DND-41 (cell line): ENCODE measurements around the gene SLC25A4.

Experiments used
- EZH2 ChIP-seq: IDR thresholded peaks from 3 replicates; pipeline ENCODE4 v1.6.1; 2012; ENCODE audit warnings: borderline replicate concordance, low read depth, mild to moderate bottlenecking, moderate library complexity, low read length, inconsistent platforms; ENCODE audit not compliant: severe bottlenecking
- TF ChIP-seq, protein P1 (sequence below): IDR thresholded peaks from 2 replicates; pipeline ENCODE4 v1.5.1; 2012; ENCODE audit warnings: borderline replicate concordance, low read length, moderate library complexity, mild to moderate bottlenecking; ENCODE audit not compliant: poor library complexity, severe bottlenecking; ENCODE audit errors: extremely low read depth

DNA sequence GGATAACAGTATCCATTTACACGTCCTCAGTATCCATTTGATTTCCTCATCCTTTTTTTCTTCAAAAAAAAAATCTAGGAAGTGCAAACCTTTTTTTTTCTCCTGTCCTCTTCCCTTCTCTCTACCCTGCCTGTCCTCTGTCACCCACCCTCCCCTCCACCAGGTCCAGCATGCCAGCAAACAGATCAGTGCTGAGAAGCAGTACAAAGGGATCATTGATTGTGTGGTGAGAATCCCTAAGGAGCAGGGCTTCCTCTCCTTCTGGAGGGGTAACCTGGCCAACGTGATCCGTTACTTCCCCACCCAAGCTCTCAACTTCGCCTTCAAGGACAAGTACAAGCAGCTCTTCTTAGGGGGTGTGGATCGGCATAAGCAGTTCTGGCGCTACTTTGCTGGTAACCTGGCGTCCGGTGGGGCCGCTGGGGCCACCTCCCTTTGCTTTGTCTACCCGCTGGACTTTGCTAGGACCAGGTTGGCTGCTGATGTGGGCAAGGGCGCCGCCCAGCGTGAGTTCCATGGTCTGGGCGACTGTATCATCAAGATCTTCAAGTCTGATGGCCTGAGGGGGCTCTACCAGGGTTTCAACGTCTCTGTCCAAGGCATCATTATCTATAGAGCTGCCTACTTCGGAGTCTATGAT, 1.7 kb downstream of the SLC25A4 start:
- TF ChIP-seq, protein P1, sequence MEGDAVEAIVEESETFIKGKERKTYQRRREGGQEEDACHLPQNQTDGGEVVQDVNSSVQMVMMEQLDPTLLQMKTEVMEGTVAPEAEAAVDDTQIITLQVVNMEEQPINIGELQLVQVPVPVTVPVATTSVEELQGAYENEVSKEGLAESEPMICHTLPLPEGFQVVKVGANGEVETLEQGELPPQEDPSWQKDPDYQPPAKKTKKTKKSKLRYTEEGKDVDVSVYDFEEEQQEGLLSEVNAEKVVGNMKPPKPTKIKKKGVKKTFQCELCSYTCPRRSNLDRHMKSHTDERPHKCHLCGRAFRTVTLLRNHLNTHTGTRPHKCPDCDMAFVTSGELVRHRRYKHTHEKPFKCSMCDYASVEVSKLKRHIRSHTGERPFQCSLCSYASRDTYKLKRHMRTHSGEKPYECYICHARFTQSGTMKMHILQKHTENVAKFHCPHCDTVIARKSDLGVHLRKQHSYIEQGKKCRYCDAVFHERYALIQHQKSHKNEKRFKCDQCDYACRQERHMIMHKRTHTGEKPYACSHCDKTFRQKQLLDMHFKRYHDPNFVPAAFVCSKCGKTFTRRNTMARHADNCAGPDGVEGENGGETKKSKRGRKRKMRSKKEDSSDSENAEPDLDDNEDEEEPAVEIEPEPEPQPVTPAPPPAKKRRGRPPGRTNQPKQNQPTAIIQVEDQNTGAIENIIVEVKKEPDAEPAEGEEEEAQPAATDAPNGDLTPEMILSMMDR, result no peak
- no peak for TF ChIP-seq EZH2
